T47D (cell line): ENCODE measurements around the gene DIPK1A.

Source experiments
- DNase-seq, 2 experiments: peaks; one replicate each; pipeline versions ENCODE4 v3.0.0 to v3.0.0-alpha.2; 2011 to 2012; ENCODE audit warnings: low read depth in 1 of 2, low spot score in 1 of 2
- JUND ChIP-seq: IDR thresholded peaks from 2 replicates; pipeline ENCODE4 v1.6.1; 2012; ENCODE audit warnings: low read depth
- in situ Hi-C: cut with HindIII; loops from 2 replicates; pipeline ENCODE4 v1.10.0; 2016; ENCODE audit warnings: low sequenced_read_pairs, low pct_unique_long_range_greater_than_20kb

DIPK1A gene

DNA sequence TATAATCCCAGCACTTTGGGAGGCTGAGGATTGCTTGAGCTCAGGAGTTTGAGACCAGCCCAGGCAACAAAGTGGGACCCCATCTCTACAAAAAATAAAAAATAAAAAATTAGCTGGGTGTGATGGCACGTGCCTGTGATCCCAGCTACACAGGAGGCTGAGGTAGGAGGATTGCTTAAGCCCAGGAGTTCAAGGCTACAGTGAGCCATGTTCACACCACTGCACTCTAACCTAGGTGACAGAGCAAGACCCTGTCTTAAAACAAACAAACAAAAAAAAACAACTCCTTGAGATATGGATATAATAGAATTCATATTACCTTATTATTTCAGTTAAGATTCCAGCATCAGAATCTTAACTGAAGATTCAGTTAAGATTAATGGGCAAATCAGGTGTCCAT is 77.1 kb downstream of the DIPK1A start:
- in situ Hi-C loops = no loop called here
- no peak for DNase-seq
- no peak for TF ChIP-seq JUND

DNA sequence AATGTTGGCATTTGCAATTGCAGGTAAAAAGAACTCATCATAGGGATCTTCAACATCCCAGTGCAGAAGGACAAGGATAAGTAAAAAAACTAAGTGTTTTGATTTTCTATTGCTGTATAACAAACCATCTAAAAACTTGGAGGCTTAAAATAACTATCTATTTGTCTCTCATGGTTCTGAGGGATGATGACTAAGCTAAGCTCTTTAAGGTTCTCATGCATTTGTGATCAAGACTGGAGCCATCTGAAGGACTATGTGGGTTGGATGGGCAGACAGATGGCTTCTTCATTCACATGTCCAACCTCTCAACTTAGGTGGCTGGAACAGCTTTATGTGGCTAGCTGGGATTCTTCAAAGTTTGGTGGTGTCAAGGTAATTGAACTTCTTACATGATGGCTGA is 78.0 kb downstream of the DIPK1A start:
- DNase-seq = no peak
- in situ Hi-C loops = no loop called here
- TF ChIP-seq JUND = no peak

DNA sequence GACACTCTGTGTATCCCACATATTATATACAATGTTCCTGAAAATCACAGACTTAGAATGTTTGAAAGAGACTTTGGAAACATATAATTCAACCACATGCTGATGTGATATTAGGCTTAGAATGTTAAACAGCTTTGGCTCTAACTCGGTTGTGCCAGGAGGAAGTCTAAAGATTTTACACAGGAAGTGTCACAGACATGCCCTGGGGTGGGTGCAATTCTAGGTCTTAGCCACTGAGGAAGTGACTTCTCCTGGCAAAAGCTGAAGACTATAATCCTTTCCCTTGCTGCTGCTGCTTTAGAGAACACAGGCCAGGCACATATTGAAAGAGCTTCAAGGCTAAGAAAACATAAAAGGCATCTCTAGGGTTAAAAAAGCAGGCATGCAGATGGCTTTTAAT is 78.4 kb downstream of the DIPK1A start:
- DNase-seq = peak in 1 of 2 experiments; percentile 16
- in situ Hi-C loops = no loop called here
- no peak for TF ChIP-seq JUND

DNA sequence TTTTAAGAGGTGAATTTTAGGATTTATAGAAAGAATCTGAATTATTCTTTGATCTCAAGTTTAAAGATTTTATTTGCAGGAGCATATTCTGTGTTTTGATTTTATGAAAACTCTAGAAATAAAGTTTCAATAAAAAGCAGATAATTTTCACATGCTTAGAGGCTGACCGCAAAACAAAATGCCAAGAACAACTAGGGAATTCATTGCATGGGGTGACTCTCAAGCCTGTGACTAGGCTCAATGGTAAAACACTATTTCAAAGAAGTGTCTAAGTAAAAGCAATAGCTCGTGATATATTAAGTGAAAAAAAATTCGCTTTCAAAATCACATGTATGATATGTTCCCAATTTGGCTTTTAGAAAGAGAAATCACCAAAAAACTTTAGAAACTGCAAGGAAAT is 79.9 kb downstream of the DIPK1A start:
- DNase-seq = no peak
- TF ChIP-seq JUND = no peak
- in situ Hi-C loops = no loop called here

DNA sequence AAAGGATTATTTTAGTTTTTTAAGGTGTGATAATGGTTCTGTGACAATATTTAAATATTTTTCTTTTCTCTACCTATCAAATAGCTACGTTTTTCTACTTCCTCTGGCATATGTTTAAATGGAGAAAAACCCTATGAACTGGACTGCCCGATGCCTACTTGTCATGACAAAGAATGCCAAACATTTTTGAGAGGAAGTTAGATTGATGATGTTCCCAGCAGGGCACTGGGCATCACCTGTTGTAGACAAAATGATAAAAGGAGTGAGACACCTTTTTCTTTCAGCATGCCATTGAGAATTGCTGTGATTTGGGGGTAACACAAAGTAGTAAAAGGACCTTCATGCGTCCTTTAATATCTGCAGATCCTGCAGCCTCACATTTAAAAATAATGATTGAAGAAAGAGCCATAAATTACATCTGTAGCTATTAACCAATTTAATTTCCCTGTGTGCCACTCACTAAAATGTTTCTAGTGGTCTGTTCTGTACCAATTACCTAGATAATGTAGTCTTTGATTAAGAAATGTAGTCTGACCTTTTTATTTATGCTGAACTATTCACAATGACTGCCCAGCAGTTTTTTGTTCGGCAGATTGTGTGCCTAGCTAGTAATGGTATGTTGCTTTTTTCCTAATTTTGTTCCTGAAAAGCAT is 81.8 kb downstream of the DIPK1A start:
- DNase-seq = no peak
- no peak for TF ChIP-seq JUND
- in situ Hi-C loops = no loop called here

DNA sequence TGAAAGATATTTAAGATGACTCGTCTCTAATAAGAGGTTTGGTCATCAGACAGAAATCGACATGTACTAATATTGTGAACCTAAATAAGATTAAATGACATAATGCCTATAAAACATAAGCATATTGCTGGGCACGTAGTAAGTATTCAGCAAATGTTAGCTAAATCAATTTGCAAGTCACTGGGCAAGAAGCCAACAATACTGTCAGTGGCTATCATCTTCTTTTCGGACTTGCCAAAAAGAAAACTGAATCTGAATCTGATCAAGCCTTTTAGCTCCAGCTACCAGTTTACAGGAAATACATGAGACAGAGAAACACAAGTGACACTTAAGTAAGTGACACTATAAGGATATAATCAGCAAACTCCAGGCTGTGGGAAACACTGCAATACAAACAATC is 83.5 kb downstream of the DIPK1A start:
- TF ChIP-seq JUND = no peak
- in situ Hi-C loops = no loop called here
- DNase-seq = peak in 1 of 2 experiments; percentile 57

DNA sequence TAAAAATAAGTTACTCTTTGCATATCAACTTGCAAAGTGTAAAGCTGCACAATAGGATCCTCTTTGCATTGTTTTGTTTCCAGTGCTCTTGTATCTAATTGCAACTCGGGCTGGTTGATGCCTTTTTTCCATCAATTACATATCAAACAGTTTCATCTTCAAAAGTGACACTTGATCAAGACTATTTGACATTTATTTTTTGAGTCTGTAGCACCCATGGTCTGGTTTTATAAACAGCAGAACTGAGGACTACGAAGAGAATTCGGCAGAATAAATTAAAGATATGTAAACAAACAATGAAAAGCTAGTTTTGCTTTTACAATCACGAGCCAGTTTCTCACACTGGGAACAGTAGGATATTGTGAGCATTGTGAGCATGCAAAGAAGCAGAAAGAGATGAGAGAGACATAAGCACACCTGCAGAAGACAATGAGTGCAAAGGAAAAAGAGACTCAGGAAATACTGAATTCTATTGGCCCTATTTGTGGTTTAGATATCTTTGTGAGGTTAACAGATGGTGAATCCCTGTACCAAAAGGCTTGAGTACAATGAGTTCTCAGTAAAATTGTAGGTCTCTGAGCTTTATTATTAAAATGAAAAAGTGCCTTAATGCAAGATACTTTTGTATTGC is 84.1 kb downstream of the DIPK1A start:
- no peak for DNase-seq
- no peak for TF ChIP-seq JUND
- in situ Hi-C loops = no loop called here

DNA sequence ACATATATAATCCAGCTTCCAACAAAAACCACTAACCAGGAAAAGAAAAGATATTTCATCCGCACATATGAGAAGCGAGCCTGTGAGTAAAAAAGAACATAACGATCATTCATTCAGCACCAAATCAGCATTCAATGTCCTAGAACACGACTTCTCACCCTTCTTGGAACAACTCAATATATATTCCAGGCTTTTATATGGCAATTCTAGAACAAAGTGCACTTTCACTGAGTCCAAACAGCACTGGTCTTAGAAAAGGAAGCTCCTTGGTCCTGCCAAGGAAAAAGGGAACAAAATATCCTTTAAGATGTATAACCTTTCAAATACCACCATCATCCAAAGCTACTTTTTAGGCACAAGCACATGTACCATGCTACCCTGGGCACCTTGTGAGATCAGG is 84.9 kb downstream of the DIPK1A start:
- no peak for TF ChIP-seq JUND
- DNase-seq = no peak
- in situ Hi-C loops = no loop called here

DNA sequence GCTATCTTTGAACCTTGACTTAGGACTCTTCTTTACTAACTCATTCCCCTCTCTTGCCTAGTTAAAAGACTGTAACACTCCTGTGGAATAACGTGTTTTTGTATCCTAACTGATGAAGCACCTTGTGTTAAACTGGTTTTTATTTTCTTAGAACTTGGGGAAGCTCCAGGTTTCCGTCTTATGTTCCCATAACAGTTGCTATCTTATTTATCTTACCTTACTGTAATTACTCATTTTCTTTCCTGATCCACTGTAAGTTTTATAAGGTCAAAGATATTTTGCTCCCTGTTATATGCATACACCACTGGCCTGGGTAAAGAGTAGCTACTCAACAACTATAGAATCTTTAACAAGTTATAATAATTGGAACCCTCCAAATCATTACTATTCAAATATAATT is 86.3 kb downstream of the DIPK1A start:
- in situ Hi-C loops = no loop called here
- no peak for DNase-seq
- TF ChIP-seq JUND = no peak

DNA sequence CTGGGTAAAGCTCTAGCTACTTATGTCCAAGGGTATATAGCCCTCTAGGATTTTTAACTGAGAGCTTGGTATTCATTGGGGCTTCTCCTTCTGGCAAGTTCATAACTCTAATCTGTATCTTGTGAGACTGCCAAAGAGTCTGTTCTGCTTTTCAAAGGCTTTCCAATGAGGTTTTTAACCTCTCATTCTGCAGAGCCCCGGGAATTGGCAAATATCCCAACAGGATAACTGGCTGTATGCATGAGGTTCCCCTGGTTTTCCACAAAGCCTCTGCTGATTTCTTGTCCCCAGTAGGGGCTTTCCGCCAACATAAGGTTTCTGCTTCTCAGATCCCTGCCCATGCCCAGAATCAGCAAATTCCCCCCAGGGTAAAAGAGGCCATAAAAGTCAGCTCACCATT is 88.5 kb downstream of the DIPK1A start:
- TF ChIP-seq JUND = no peak
- DNase-seq = no peak
- in situ Hi-C loops = no loop called here

DNA sequence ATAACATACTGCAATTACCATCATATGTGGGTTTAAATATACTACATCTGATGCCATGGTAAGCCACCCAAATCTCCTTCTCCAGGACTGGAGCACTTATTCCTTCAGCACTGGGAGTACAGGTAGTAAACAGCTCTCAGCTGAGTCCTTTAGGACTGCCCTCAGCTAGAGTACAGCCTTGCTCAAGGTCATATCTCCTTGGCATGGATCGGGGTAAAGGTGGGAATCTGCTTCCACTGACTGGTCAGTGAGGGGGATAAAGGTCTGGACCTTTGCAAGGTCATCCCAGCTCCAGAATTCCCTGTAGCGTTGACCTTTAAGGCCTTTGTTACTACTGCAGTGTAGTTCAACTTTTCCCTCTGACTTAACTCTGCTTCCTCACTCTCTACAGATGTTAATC is 90.7 kb downstream of the DIPK1A start:
- DNase-seq = no peak
- in situ Hi-C loops = no loop called here
- TF ChIP-seq JUND = no peak

DNA sequence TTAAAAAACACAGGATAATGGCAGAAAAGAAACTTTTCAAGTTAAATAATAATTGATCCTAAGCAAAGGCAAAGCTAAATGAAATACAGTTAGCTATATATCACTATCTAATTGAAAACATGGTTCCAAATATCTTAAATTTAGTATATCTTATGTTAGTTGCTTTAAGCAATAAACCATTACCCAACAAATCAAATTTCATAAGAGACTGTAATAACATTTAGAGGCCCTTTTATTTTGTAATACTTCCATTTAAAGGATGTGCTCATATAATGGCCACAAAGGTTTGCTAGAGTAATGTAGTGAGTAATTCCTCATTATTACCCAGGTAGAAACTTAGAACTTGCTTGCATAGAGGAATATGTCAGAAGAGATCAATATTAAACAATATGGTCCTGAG is 97.1 kb downstream of the DIPK1A start:
- TF ChIP-seq JUND = no peak
- no peak for DNase-seq
- in situ Hi-C loops = no loop called here

DNA sequence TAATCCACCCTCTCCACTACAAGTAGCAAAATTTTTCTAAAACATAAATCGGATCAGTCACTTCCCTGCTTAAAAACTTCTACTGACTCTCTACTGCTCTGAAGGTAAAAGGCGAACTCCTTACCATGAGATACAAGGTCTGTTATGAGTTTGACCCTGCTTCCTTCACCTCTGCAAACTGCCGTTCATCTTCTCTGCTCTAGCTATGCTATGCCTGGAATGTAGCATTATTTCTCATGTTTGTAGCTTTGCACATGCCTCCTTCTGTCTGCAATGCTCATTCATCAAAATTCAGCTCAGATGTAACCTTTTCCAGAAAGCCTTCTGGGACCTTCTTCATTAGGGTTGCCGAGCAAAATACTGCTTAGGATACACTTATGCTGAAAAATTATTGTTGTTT is 98.7 kb downstream of the DIPK1A start:
- in situ Hi-C loops = no loop called here
- TF ChIP-seq JUND = no peak
- DNase-seq = no peak
